Activated effector memory CD4-positive, alpha-beta T cell treated with anti-CD3 and anti-CD28 coated beads, Interleukin-2, amount 50 U/mL, for 16 hours (primary cell): ENCODE data around the gene MAP3K21.

Source experiments
- DNase-seq: peaks from one replicate; pipeline ENCODE4 v3.0.0-alpha.2; 2020

The MAP3K21 gene

DNA sequence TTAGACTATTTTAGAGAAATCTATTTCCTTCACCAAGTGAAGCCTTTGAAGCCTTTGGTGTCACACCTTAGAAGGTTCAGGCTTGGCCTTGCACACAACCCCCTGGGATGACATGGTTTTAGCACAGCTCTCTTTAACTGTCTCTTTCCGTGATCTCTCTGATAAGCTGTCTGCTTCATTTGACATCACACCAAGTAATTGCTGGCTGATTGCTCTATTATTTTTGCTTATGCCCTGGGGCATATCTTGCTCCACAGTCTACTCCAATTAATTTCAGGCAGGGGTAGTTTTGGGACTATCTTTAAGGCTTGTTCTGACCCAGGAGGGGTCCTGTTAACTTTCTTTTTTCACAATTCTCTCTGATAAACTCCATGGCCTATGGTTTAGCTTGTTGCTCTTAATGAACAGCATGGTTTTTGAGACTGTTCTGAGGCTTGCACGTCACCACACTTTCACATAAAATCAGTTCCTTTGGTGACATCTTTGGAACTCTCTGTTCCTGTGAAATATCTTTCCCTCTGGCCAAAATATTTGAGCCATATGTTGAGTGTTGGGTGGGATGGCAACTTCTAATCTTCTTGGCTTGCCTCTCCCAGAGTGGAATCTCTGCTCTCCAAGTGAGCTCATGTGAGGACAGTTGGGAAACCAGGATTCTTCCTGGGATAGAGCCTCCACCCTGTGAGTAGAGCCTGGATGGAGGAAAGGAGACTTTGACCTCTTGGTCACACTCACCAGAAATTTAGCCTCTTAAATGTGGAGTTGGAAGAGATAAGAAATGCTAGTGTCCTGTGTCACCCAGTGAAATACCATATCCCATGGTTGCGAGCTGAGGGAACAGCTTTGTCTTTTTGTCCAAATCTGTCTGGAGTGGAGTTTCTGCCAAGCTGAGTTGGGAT is 63.6 kb downstream of the MAP3K21 start:
- no peak for DNase-seq

DNA sequence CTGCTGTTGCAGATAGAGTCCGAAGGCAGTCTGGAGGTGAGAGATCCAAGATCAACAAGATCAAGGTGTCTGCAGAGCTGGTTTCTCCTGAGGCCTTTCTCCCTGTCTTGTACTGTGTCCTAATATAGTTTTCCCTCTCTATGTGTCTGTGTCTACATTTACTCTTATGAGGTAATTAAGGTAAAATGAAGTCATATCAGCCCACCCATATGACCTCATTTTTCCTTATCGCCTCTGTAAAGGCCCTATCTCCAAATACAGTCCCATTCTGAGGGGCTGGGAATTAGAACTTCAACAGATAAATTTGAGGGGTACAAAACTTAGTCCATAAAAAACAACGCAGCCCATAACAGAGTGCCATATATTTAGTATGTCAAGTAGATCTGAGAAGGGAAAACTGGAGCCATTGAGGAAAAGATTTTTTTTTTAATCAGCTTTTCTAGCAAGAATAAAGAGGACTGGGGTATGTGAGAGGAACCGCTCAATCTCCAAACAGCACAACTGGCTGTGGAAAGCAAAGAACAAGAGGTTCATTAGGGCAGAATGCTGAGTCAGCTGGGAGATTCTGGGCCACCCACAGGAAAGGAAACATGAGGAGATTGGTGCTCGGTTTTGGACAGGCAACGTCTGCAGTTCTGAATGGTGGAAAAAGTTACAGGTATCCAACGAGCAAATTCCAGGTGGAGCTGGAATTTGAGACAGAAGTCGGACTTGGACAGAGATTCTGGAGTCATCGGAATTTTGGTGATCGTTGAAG is 65.7 kb downstream of the MAP3K21 start:
- no peak for DNase-seq

GRCh38 chr1:233393926-233394680 is 66.6 kb downstream of the MAP3K21 start:
- no peak for DNase-seq

GRCh38 chr1:233394860-233395717 is 67.6 kb downstream of the MAP3K21 start:
- no peak for DNase-seq

DNA sequence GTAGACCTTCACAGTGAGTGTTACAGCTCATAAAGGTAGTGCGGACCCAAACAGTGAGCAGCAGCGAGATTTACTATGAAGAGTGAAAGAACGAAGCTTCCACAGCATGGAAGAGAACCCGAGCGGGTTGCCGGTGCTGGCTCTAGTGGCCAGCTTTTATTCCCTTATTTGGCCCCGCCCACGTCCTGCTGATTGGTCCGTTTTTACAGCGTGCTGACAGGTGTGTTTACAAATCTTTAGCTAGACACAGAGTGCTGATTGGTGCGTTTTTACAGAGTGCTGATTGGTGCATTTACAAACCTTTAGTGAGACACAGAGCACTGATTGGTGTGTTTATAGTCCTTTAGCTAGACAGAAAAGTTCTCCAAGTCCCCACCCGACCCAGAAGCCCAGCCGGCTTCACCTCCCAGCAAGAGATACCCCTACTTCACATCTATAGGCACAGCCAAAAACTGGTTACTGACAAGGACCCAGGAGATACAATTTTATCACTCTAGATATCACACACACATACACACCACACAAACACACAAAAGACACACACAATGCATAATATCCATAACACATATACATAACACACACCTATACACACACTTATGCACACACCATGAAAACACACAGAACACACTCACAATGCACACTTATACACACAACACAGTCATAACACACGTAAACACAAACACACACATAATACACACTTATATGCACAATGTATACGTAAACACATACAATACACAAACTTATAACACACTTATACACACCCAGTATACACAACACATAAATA is 68.5 kb downstream of the MAP3K21 start:
- no peak for DNase-seq

GRCh38 chr1:233406339-233406960 is 78.9 kb downstream of the MAP3K21 start:
- no peak for DNase-seq

GRCh38 chr1:233406994-233407631 is 79.6 kb downstream of the MAP3K21 start:
- DNase-seq = no peak

GRCh38 chr1:233409540-233409939 is 82.0 kb downstream of the MAP3K21 start:
- DNase-seq = no peak

DNA sequence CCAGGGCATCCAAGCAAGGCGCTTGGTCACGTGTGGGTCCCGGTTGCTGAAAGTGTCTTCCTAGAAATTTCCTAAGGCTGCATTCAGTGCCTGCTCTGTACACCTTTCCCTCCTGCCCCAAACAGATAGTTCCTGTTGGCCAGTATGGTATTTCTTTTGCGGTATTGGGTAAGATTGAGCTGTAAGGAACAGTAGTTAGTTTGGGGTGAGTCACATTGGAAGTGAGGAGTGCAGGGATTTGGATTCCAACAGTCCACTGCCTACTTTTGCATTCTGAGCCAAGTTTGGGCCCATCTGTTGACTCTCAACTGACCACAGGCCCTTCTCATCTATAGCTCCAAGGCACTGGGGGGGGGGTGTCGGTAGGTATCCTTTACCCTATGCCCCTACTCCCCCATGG is 83.4 kb downstream of the MAP3K21 start:
- no peak for DNase-seq

- no peak for DNase-seq
Measured at GRCh38 chr1:233412812-233413211, 85.3 kb downstream of the MAP3K21 start.

- no peak for DNase-seq
Measured at GRCh38 chr1:233421293-233421692, 93.8 kb downstream of the MAP3K21 start.

GRCh38 chr1:233424779-233425178 is 97.3 kb downstream of the MAP3K21 start:
- DNase-seq = no peak

DNA sequence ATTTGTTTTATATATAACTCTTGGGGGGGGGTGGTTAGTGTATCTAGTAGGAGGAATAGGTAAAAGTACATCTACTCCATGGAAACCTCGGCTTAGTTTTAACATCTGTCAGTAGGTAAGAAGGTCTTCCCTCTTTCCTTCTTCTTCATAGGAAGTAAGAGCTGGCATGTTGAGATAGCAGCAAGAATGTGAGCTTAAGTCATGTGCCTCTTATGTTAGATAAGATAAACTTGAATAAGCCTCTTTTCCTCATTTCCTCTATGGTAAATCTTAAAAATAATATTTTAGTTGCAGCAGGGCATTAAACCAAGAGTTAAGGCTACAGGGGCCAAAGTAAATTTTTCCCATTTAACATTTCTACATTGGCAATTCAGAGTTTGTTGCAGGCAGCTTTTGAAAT is 100.4 kb downstream of the MAP3K21 start:
- no peak for DNase-seq

GRCh38 chr1:233431753-233432403 is 104.4 kb downstream of the MAP3K21 start:
- no peak for DNase-seq

- no peak for DNase-seq
Measured at GRCh38 chr1:233432916-233433315, 105.4 kb downstream of the MAP3K21 start.

GRCh38 chr1:233433436-233434210 is 106.1 kb downstream of the MAP3K21 start:
- no peak for DNase-seq
